HL-60/S4 treated with phorbol 12-myristate 13-acetate at 8.2 ng/mL for 4 days and 3 days (cell line): ENCODE results near the gene VPS33A.
"Not testable (repeated sequence)": the region's sequence is repeated elsewhere in the genome, so short reads cannot be mapped to it uniquely, and the experiment has no call there.

Experiments used
- in situ Hi-C: fragments of 300-500 bp; cut with MboI; formaldehyde crosslinking; loops from 2 replicates; pipeline ENCODE4 v1.15.0; 2022; ENCODE audit warnings: low sequenced_read_pairs

Gene VPS33A

GRCh38 chr12:122205053-122205925 is 61.0 kb downstream of the VPS33A start:
- in situ Hi-C loops = no loop called here

- in situ Hi-C loops = no loop called here
Observed at GRCh38 chr12:122204167-122205052, 61.9 kb downstream of the VPS33A start.

GRCh38 chr12:122203301-122204166 is 62.8 kb downstream of the VPS33A start, which contains the start of gene B3GNT4:
B3GNT4 (plus strand) TSS chr12:122203709; CDS start chr12:122204619, 910 bp downstream.
- in situ Hi-C loops = no loop called here

GRCh38 chr12:122202811-122203210 is 63.5 kb downstream of the VPS33A start:
- in situ Hi-C loops = not testable (repeated sequence)

- in situ Hi-C loops = no loop called here
Observed at GRCh38 chr12:122202017-122202416, 64.3 kb downstream of the VPS33A start.

- in situ Hi-C loops = no loop called here
Observed at GRCh38 chr12:122201381-122201780, 64.9 kb downstream of the VPS33A start.

GRCh38 chr12:122200541-122201175 is 65.6 kb downstream of the VPS33A start:
- in situ Hi-C loops = no loop called here

GRCh38 chr12:122199484-122200355 is 66.6 kb downstream of the VPS33A start:
- in situ Hi-C loops = loop anchor here (10.0 kb wide), 1 partner anchor 145 kb away; no protein-coding TSS in a partner anchor

- in situ Hi-C loops = loop anchor here (10.0 kb wide), 1 partner anchor 143 kb away; no protein-coding TSS in a partner anchor
Observed at GRCh38 chr12:122197612-122197966, 68.7 kb downstream of the VPS33A start.

- in situ Hi-C loops = loop anchor here (10.0 kb wide), 1 partner anchor 141 kb away; no protein-coding TSS in a partner anchor
Observed at GRCh38 chr12:122195405-122195804, 70.9 kb downstream of the VPS33A start.

GRCh38 chr12:122194804-122195203 is 71.5 kb downstream of the VPS33A start:
- in situ Hi-C loops = loop anchor here (10.0 kb wide), 1 partner anchor 140 kb away; no protein-coding TSS in a partner anchor

- in situ Hi-C loops = loop anchor here (10.0 kb wide), 1 partner anchor 138 kb away; no protein-coding TSS in a partner anchor
Observed at GRCh38 chr12:122192441-122192840, 73.9 kb downstream of the VPS33A start.

GRCh38 chr12:122190842-122191668 is 75.2 kb downstream of the VPS33A start:
- in situ Hi-C loops = loop anchor here (10.0 kb wide), 1 partner anchor 136 kb away; no protein-coding TSS in a partner anchor

- in situ Hi-C loops = loop anchor here (10.0 kb wide), 1 partner anchor 135 kb away; no protein-coding TSS in a partner anchor
Observed at GRCh38 chr12:122189626-122190475, 76.4 kb downstream of the VPS33A start.

- in situ Hi-C loops = no loop called here
Observed at GRCh38 chr12:122187466-122187865, 78.8 kb downstream of the VPS33A start.

GRCh38 chr12:122185494-122186082 is 80.7 kb downstream of the VPS33A start:
- in situ Hi-C loops = no loop called here

GRCh38 chr12:122185079-122185478 is 81.2 kb downstream of the VPS33A start:
- in situ Hi-C loops = no loop called here
